IPS-NIHi7 (cell line): ENCODE measurements around the gene WFIKKN1.

Source experiments
- DNase-seq: peaks from one replicate; pipeline ENCODE4 v3.0.0; 2012; ENCODE audit warnings: mixed read lengths; ENCODE audit errors: extremely low spot score

The WFIKKN1 gene

DNA sequence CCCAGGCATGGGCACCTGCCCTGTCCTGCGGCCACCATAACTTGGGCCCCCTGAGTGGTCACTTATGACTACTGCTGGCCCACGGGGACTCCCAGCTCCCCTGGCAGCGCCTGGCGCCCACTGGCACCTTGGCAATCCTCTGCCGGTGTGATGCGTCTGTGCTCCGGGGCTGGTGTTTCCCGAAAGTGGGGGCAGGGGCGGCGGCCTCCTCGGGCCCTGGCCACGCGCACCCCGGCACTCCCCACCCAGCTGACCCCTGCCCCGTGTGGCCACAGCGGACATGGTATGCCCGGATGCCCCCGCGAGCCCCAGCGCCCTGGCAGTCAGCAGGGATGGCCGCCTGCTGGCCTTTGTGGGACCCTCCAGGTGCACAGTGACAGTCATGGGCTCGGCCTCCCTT lies 26.7 kb downstream of the WFIKKN1 start:
- DNase-seq = no peak

DNA sequence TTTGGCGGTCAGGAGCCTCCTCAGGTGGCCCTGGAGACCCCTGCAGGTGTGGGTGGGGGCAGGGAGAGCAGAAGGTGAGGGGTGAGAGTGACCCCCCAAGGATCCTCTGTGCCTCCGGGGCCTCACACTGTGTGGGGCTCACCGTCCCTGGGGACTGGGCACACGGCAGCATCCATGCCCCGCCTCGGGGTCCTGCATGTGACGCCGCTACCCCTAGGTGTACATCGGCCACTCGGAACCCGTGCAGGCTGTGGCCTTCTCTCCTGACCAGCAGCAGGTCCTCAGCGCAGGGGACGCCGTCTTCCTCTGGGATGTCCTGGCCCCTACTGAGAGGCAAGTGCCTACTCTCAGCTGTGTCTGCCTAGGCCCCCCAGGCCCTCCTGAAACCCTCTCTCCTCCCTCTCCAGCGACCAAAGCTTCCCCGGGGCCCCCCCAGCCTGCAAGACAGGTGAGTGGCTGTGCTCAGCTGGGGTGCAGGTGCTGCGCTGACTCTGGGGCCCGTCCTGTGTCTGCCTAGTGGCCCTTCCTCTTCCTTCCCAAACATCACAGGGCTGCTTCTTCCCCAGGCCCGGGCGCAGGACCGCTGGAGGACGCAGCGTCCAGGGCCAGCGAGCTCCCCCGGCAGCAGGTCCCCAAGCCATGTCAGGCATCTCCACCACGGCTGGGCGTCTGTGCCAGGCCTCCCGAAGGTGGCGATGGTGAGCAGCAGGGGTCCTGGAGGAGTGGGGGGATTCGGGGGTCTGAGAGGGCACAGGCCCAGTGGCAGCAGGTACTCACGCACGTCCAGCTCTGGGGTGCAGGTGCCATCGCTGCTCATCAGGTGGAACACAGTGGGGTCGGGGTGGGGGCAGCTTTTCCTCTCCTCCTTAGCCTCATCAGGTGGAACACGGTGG lies 28.1 kb downstream of the WFIKKN1 start:
- no peak for DNase-seq

DNA sequence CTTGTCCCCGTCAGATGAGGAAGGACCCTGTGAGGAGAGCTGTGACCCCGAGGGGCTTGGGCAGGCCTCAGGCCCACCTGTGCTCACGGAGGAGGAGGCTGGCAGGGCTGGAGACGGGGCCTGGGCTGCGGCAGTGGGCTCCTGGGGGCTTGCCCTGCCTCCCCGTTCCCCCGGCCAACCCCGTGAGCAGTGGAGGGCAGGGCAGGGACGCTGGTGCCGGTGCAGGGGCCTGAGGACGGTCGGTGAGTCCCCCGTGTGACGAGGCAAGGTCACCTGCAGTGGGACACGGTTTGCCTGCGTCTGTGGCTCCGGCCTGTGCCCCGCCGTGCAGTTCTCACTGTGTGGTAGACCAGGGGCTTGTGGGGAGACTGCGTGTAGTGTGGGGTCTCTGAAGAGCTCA lies 28.8 kb downstream of the WFIKKN1 start:
- DNase-seq = no peak

DNA sequence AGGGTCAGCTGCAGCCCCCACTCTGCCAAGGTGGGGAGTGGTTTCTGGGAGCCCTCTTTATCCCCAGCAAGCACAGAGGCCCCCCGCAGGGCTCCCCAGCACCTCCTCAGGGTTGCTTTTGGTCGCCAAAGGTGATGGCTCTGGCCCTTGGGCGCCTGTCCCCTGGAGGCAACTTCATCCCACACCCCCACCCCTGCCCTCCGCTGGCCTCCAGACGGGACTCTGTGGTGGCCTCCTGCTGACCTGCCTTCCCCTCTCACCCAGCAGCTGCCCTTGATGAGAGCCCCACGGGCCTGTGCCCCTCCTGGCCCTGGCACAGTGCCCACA lies 29.3 kb downstream of the WFIKKN1 start:
- no peak for DNase-seq

DNA sequence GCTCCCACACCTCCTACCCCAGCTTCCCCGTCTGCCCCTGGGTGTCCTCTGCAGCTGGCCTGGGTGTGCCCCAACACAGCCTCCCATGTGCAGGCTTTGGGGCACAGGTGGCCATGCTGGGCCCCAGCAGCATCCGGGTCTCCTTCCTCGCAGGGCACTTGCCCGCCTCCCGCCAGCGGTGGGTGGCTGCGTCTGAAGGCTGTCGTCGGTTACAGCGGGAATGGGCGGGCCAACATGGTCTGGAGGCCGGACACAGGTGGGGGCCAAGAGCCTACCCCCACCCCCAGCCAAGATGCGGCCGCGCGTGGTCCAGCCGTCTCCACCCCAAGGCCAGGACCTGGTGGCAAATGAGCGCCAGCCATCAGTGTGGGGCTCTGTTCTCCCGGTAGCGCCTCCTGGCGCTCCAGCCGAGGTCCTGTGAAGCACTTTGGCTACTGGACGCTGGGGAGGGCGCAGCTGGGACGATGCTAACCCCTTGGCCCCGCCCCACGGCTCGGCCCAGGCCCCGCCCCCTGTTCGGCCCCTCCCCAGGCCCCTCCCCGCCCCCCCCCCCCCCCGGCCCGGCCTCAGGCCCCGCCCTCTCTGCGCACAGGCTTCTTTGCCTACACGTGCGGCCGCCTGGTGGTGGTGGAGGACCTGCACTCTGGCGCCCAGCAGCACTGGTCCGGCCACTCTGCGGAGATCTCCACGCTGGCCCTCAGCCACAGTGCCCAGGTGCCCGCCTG lies 29.8 kb downstream of the WFIKKN1 start:
- peak; percentile 98 for DNase-seq

DNA sequence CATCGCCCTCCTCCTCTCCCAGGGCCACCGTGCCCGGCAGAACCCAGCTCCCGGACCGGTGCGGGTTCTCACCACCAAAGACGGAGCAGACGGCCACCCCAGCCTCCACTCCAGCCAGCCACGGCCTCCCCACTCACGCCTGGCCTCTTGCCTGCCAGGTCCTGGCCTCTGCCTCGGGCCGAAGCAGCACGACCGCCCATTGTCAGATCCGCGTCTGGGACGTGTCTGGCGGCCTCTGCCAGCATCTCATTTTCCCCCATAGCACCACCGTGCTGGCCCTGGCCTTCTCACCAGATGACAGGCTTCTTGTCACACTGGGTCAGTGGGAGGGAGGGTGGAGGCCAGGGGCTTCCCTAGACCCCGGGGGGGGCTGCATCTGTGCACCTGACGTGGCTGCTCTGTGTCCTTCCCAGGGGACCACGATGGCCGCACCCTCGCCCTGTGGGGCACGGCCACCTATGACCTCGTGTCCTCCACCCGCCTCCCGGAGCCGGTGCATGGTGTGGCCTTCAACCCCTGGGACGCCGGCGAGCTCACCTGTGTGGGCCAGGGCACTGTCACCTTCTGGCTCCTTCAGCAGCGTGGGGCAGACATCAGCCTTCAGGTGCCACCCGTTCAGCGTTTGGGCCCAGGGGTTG lies 30.5 kb downstream of the WFIKKN1 start:
- DNase-seq = no peak

DNA sequence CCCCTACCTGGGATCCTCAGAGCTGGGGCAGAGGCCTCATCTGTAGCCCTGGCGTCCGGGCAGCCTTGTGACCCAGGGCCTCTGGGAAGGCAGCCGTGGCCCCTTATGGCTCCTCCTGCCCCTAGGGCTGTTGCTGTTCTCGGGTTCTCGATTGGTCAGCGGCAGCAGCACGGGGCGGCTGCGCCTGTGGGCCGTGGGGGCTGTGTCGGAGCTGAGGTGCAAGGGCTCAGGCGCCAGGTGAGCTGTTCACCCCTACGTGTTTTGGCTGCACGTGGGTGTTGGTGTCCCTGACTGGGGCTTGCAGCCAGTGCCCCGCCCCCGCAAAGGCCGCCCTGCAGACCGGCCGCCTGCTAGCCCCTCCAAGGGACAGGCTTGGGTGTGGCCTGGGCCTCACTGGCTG lies 31.3 kb downstream of the WFIKKN1 start:
- DNase-seq = no peak

DNA sequence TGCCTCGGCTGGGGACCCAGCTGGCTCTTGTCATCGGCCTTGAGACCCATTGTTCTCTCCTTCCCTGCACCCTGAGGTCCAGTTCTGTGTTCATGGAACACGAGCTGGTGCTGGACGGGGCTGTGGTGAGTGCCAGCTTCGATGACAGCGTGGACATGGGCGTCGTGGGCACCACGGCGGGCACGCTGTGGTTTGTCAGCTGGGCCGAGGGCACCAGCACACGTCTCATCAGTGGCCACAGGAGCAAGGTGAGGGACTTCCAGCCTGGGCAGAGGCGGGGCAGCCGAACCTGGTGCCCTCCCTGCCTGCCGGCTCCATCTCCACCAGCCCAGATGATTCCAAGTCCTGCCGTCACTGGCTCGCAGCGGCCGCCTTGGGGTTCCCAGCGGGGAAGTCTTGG lies 31.8 kb downstream of the WFIKKN1 start:
- no peak for DNase-seq

DNA sequence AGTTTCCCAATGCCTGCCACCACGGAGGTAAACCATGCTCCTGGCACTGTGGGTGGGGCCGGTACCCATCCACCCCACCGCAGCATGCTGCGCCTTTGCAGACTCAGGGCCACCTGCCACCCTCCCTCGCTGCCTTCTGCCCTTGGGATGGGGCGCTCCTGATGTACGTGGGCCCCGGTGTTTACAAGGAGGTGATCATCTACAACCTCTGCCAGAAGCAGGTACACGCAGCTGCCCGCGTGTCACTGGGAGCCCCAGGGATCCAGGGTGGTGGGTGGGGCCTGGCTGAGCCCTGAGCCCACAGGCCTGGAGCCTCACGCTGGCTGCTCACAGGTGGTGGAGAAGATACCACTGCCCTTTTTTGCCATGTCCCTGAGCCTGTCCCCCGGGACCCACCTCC lies 35.8 kb downstream of the WFIKKN1 start:
- DNase-seq = no peak

DNA sequence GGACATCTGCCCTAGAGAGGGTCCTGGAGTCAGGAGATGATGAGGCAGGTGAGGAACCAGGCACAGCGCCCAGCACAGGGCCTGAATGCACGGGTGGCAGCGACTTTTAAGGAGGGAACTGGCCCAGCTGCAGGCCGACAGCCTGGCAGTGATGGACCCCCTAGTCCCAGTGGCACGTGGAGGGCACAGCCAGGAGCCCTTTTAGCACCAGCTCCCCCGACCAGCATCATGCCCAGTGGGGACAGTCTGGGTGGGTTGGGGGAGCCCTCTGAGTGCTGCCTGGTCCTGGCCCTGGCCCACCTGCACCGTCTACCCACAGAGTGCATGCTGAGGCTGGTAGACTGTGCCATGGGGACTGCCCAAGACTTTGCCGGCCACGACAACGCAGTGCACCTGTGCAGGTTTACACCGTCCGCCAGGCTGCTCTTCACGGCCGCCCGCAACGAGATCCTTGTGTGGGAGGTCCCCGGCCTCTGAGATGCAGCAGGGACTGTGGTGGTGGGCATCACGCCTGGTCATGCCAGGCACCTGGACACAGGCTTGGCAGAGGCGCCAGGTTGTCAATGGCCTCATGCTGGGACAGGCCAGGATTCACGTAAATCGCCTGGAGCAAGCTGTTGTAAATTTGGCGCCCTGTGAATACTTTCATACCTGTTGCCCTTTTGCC lies 36.5 kb downstream of the WFIKKN1 start:
- DNase-seq = no peak

DNA sequence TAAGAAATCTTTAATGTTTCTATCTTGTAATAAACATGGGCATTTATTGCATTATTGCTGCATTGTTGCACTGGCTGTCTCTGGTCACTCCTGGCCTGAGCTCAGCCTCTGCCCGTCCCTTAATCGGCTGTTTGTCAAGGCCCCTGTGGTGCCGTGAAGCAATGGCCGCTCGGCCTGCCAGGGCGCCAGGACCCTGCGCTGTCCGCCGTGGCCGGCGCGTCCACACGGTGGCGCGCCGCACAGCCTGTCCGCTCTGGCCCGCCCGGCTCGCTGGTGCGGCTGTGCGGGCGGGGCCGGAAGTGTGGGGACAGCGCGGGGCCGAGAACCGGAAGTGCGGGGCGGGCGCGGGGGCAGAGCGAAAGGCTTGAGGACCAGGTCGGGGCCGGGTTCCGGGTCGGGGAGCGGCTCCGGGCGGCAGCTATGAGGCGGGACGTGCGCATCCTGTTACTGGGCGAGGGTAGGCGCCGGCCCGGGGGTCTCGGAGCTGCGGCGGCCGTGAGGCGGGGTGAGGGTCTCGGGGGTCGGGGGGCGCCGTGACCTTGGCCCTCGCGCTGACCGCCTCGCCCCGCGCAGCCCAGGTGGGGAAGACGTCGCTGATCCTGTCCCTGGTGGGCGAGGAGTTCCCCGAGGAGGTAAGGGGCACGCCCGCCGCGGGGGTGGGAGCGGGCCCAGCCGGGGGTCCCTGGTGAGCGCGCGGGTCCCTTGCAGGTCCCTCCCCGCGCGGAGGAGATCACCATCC lies 37.2 kb downstream of the WFIKKN1 start, which contains the start of gene RHOT2:
TSS of gene RHOT2 (plus strand) at position 353 of the 739 bp plus-strand sequence. CDS start at position 421, 68 bp downstream.
- peak; percentile 87 for DNase-seq

DNA sequence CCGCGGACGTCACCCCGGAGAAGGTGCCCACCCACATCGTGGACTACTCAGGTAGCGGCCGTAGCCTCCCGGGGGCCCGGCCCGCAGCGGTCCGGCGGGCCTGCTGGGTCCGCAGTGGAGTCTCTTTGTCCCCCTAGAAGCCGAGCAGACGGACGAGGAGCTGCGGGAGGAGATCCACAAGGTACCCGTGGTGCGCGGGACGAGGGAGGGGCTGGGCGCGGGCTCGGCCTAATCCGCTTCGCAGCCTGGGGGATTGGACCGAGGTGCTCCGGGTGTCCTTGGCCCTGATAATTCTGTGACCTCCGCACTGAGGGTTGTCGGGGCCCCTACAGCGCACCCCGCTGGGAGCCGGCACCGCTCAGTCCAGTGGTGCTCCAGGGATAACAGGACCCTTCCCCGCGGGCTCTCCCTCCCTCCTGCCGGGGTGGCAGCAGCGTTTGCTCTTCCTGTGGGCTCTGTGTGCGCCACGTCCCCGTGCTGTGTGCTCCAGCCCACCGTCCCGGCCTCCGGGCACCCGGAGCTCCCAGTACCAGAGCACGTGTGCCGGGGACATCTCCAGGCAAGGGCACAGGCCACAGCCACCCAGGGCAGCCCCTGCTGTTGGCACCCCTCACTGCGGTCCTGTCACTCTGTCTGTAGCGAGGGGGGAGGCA lies 37.9 kb downstream of the WFIKKN1 start:
- DNase-seq = no peak

DNA sequence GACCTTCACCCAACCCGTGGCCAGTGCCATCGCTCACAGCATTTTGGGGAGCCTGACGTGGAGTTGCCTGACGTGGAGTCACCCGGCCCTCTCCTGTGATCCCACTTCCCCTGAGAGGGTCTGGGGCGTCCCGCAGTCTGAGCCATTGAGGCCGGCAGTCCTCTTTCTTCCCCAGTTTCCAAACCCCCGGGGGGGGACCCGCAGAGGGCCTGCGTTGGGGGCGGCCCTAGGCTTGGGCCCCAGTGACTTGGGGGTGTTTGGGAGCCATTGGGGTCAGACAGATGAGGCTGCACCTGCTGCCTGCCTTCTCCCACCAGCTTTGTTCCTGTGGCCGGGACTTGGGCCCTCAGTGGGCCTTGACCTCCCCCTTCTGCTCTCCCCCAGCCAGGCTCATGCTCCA lies 38.9 kb downstream of the WFIKKN1 start:
- no peak for DNase-seq

DNA sequence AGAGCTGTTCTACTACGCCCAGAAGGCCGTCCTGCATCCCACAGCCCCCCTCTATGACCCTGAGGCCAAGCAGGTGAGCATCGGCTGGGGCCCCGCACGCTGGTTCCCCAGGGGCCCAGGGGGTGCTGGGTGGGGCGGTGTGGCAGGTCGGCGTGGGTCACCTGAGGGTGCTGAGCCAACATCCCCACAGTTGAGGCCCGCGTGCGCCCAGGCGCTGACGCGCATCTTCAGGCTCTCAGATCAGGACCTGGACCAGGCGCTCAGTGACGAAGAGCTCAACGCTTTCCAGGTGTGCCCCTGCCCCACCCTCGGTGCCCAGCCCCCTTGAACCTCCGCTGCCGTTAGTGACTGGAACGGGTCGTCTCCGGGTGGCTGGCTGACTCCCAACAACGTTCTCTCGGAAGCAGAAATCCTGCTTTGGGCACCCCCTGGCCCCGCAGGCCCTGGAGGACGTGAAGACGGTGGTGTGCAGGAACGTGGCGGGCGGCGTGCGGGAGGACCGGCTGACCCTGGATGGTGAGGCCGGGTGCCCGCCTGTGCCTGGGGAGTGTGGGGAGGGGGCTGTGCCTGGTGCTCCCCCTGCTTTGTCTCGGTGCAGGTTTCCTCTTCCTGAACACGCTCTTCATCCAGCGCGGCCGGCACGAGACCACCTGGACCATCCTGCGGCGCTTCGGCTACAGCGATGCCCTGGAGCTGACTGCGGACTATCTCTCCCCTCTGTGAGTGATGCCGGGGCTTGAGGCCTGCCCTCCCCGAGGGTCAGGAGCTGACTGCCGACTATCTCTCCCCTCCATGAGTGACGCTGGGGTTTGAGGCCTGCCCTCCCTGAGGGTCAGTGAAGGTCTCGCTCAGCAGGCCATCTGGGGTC lies 39.9 kb downstream of the WFIKKN1 start:
- DNase-seq = no peak

DNA sequence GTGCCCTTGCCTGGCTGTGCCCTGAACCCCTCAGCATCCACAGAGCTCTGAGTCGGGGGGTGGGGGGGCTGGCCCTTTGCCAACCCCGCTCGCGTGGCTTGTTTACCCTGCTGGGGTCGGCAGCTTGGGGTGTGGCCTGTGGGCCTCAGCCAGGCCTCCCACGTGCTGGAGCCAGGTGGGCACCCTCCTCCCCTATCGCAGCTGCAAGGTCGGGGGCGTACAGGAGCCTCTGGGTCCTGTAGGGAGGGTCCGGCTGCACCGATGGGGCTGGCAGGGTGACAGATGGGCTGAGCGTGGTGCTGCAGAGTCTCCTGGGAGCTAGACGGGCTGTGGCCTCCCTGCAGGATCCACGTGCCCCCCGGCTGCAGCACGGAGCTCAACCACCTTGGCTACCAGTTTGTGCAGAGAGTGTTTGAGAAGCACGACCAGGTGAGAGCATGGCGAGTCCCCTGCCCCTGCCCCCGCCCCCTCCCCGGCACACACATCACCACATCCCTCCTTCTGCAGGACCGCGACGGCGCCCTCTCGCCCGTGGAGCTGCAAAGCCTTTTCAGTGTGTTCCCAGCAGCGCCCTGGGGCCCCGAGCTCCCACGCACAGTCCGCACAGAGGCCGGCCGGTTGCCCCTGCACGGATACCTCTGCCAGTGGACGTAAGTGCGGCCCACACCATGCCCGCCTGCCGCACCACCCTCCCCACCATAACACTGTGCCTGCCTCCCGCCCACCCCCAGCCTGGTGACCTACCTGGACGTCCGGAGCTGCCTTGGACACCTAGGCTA lies 40.8 kb downstream of the WFIKKN1 start:
- no peak for DNase-seq

DNA sequence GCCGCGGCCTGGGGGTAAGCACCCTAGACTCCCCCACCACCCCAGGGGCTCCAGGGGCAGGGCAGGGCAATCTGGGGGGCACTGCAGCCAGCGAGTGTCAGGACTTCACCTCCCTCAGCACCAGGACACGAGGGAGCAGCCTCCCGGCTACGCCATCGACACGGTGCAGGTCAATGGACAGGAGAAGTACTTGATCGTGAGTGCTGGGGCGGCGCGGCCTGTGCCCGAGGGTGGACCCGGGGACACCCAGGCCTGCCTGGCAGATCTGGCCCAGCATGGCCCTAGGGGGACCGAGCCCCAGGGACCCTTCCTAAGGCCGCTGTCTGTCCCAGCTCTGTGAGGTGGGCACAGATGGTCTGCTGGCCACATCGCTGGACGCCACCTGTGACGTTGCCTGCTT lies 41.6 kb downstream of the WFIKKN1 start:
- DNase-seq = no peak

DNA sequence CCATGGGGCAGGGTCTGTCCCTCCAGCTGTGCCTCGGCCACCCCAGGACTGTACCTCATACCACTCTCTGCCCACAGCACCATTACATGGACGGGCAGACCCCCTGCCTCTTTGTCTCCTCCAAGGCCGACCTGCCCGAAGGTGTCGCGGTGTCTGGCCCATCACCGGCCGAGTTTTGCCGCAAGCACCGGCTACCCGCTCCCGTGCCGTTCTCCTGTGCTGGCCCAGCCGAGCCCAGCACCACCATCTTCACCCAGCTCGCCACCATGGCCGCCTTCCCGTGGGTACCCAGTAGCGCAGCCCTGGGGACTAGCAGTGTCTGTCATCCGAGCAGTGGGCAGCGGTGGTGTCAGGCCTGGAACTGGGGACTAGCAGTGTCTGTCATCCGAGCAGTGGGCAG lies 42.1 kb downstream of the WFIKKN1 start:
- no peak for DNase-seq

DNA sequence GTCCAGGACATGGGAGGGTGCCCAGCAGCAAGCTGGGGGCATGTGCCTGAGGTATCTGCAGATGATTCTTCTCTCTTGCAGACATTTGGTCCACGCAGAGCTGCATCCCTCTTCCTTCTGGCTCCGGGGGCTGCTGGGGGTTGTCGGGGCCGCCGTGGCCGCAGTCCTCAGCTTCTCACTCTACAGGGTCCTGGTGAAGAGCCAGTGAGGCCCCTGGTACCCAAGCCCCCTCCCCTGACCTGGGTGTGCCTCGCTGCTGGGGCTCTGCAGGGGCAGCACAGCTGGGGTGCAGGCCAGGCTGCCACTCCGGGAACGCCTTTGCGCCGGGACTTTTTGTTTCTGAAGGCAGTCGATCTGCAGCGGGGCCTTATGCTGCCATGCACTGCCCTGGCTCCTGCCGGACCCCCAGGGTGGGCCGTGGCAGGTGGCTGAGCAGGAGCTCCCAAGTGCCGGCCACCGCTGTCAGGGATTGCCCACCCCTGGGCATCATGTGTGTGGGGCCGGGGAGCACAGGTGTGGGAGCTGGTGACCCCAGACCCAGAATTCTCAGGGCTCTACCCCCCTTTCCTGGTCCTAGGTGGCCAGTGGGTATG lies 42.7 kb downstream of the WFIKKN1 start:
- no peak for DNase-seq
